Peyer's patch (tissue), 4 donors: Measurements from ENCODE around the gene CACNB2. TPM values are rescaled to one million over a fixed set of nuclear protein-coding genes. Genes with fewer than 3 reads are reported as not detected.
A peak's percentile ranks its signal among the peaks of the same experiment; 100 is the strongest.

Source experiments
- DNase-seq, 3 donors: peaks; one replicate each; pipeline ENCODE4 v3.0.0-alpha.2; 2017 to 2019
- H3K27ac ChIP-seq, 4 donors: fragments of 200-600 bp; sonication (generic); one replicate each; pipeline ENCODE4 v1.5.1; 2016 to 2019
- H3K27me3 ChIP-seq, 2 donors: fragments of 200-600 bp; sonication (generic); one replicate each; pipeline ENCODE4 v1.5.1; 2019
- H3K36me3 ChIP-seq, 3 donors: fragments of 200-600 bp; sonication (generic); one replicate each; pipeline ENCODE4 v1.5.1; 2016 to 2019
- H3K4me1 ChIP-seq, 4 donors: fragments of 200-600 bp; sonication (generic); one replicate each; pipeline ENCODE4 v1.5.1; 2016 to 2019
- H3K4me3 ChIP-seq, 4 donors: fragments of 200-600 bp; sonication (generic); 1 replicate in 3 of 4; 2 replicates in 1 of 4; pipeline ENCODE4 v1.5.1; 2016 to 2019; ENCODE audit warnings: mild to moderate bottlenecking in 1 of 4
- H3K9me3 ChIP-seq, 4 donors: fragments of 200-600 bp; sonication (generic); one replicate each; pipeline ENCODE4 v1.5.1; 2016 to 2019; ENCODE audit warnings: mild to moderate bottlenecking in 1 of 4
- POLR2A ChIP-seq, 2 donors: fragments of 450-650 bp; IDR thresholded peaks; one replicate each; pipeline ENCODE4 v1.5.1; 2017; ENCODE audit warnings: antibody characterized with exemption in 2 of 2, mild to moderate bottlenecking in 2 of 2, moderate library complexity in 2 of 2
- total RNA-seq, 4 donors: library from RNA; depleted of rRNA; stranded (reverse); fragments of >200 nt; gene quantifications; one replicate each; pipeline ENCODE4 v1.1.0, GENCODE V29; 2016
- TF ChIP-seq, protein P1 (sequence below), 6 experiments: fragments of 450-650 bp in 4 of 6; fragments of 200-600 bp in 2 of 6; sonication (generic) in 1 of 6; IDR thresholded peaks; one replicate each; pipeline ENCODE4 v1.5.1; 2017 to 2019; ENCODE audit warnings: antibody characterized with exemption in 6 of 6, mild to moderate bottlenecking in 3 of 6, moderate library complexity in 1 of 6

The CACNB2 gene
- total RNA-seq, 4 donors from 2014 or later: 35.4 to 80.8 (median 48.2) TPM

DNA sequence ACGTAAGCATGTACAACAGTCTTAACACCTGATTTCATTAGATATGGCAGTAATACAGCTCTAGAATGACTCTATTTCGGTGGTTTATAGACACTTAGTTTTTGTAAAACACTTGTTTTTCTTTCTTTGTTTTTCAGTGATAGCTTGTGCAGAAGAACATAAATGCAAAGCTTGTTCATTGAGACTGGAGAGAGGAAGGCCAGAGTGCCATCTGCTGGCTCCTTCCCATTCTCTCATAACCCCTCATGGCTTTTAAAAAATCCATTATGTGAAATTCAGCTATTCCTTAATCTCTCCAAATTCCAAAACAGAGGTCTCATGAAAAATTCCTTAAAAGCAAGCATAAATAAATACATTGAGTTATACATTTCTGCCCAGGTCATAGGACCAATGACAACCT, 76.3 kb downstream of the CACNB2 start:
- Histone ChIP-seq H3K9me3 (no peaks in the 10 kb centered on the region), H3K4me3 (no peak overlapping the region), H3K27me3 (no peaks in the 10 kb centered on the region), H3K27ac (no peak overlapping the region), H3K36me3 (no peaks in the 10 kb centered on the region), H3K4me1 (no peaks in the 10 kb centered on the region)
- no peak for DNase-seq
- no peak for TF ChIP-seq POLR2A (IDR thresholded peaks at IDR 0.05)
- TF ChIP-seq, protein P1, sequence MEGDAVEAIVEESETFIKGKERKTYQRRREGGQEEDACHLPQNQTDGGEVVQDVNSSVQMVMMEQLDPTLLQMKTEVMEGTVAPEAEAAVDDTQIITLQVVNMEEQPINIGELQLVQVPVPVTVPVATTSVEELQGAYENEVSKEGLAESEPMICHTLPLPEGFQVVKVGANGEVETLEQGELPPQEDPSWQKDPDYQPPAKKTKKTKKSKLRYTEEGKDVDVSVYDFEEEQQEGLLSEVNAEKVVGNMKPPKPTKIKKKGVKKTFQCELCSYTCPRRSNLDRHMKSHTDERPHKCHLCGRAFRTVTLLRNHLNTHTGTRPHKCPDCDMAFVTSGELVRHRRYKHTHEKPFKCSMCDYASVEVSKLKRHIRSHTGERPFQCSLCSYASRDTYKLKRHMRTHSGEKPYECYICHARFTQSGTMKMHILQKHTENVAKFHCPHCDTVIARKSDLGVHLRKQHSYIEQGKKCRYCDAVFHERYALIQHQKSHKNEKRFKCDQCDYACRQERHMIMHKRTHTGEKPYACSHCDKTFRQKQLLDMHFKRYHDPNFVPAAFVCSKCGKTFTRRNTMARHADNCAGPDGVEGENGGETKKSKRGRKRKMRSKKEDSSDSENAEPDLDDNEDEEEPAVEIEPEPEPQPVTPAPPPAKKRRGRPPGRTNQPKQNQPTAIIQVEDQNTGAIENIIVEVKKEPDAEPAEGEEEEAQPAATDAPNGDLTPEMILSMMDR (IDR thresholded peaks at IDR 0.05): peak in 4 of 6 experiments; percentile 11 to 33 (median 22)

DNA sequence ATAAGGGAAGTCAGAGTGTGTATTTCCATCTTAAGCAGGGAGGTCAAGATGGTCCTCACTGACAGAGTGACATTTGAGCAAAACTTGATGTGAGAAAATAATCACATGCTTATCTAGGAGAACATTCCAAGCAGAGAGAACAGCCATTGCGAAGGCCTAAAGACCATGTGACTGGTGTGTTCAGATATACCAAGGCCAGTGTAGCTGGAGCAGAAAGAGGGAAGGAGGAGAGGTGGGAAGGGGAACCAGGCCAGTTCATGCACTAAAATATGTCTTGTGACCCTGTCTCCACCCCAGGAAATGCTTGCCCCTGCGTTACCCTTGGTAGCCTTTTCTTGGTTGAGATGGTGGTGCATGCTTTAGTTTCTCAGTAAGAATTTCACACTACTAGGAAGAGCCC, 77.4 kb downstream of the CACNB2 start:
- Histone ChIP-seq H3K27me3 (no peaks in the 10 kb centered on the region), H3K4me3 (no peak overlapping the region), H3K9me3 (no peaks in the 10 kb centered on the region), H3K4me1 (no peaks in the 10 kb centered on the region), H3K27ac (no peak overlapping the region), H3K36me3 (no peaks in the 10 kb centered on the region)
- DNase-seq: no peak
- TF ChIP-seq POLR2A (IDR thresholded peaks at IDR 0.05): no peak
- TF ChIP-seq, protein P1 (IDR thresholded peaks at IDR 0.05): no peak

DNA sequence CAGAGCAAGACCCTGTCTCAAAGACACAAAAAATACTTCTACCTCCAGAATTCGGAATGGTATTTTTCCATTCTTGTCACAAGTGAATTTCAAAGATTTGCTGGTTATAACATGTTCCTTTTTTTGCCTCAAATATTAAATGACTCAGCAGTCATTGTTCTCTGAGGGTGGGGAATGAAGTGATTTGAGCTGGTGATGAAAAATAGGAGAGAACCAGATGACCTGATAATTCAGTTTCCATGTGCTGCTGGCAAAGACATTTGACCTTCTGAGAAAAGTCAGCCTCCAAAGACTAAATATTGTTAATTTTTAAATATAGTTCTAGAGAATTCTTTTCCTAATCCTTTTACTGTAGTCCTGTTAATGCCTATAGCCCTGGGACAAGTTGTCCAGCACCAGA, 78.9 kb downstream of the CACNB2 start:
- DNase-seq: no peak
- TF ChIP-seq, protein P1 (IDR thresholded peaks at IDR 0.05): no peak
- TF ChIP-seq POLR2A (IDR thresholded peaks at IDR 0.05): no peak
- no peaks in the 10 kb centered on the region for H3K36me3 ChIP-seq
- no peaks in the 10 kb centered on the region for H3K27me3 ChIP-seq
- no peak overlapping the region for H3K4me3 ChIP-seq
- H3K9me3 ChIP-seq: no peaks in the 10 kb centered on the region
- H3K4me1 ChIP-seq: no peaks in the 10 kb centered on the region
- no peak overlapping the region for H3K27ac ChIP-seq

DNA sequence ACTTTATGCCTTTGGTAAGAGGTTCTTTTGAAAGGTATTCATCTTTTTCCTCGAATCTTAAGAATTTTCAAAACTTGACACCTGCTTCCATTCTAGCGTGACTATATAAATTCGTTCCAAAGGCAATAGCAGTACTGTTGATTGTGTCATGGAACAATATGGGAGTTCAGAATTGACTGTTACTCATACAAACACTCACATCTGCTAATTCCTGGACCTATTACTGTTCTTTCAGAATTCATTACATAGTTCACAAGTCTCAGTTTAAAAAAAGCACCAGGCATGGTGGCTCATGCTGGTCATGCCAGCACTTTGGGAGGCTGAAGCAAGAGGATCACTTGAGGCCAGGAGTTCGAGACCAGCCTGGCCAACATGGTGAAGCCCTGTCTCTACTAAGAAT, 80.9 kb downstream of the CACNB2 start:
- Histone ChIP-seq H3K36me3 (no peaks in the 10 kb centered on the region), H3K4me1 (no peaks in the 10 kb centered on the region)
- TF ChIP-seq, protein P1 (IDR thresholded peaks at IDR 0.05): no peak
- no peak for TF ChIP-seq POLR2A (IDR thresholded peaks at IDR 0.05)

DNA sequence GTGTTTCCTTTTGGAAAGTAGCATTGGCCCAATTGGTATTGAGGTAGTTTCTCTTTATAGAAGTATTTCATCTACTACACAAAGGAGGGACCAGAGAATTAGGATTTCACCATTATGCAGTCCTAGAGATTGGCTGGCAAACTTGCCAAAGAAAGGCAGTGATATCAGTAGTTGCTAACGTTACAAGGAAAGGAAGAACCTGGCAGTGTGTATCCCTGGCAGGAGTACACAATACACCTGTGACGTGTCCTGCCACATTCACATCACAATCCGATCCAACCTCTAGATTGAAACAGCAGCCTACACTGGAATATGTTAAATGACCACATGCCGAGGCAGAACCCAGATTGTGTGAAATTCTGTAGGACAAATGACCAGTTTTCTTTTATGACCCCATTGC, 81.7 kb downstream of the CACNB2 start:
- H3K27ac ChIP-seq: no peak overlapping the region
- no peak for DNase-seq
- no peaks in the 10 kb centered on the region for H3K4me1 ChIP-seq
- H3K27me3 ChIP-seq: no peaks in the 10 kb centered on the region
- TF ChIP-seq POLR2A (IDR thresholded peaks at IDR 0.05): no peak
- TF ChIP-seq, protein P1 (IDR thresholded peaks at IDR 0.05): no peak
- no peak overlapping the region for H3K4me3 ChIP-seq
- H3K9me3 ChIP-seq: no peaks in the 10 kb centered on the region
- no peaks in the 10 kb centered on the region for H3K36me3 ChIP-seq

More for the DNA sequence above, 80.9 kb downstream of the CACNB2 start:
- H3K27ac ChIP-seq: no peak overlapping the region
- no peak for DNase-seq
- no peaks in the 10 kb centered on the region for H3K9me3 ChIP-seq
- H3K4me3 ChIP-seq: no peak overlapping the region
- no peaks in the 10 kb centered on the region for H3K27me3 ChIP-seq

DNA sequence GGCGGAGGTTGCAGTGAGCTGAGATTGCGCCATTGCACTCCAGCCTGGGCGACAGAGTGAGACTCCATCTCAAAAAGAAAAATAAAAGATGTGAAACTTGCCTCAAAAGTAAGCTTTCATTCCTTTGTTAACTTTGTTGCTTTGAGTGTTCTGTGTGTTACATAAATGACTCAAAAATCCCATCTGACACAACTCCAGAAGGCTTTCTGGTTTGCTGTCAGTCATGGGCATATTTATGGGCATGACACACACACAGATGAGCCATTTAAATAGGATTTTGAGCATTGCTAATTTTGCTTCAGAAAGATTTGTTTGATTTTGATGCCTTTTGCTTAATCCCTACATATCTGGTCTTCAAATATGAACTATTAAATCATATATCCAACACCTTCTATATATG, 82.6 kb downstream of the CACNB2 start:
- TF ChIP-seq, protein P1 (IDR thresholded peaks at IDR 0.05): no peak
- TF ChIP-seq POLR2A (IDR thresholded peaks at IDR 0.05): no peak
- H3K27me3 ChIP-seq: no peaks in the 10 kb centered on the region
- no peaks in the 10 kb centered on the region for H3K4me1 ChIP-seq
- H3K27ac ChIP-seq: no peak overlapping the region
- no peak for DNase-seq
- no peaks in the 10 kb centered on the region for H3K9me3 ChIP-seq
- no peaks in the 10 kb centered on the region for H3K36me3 ChIP-seq
- H3K4me3 ChIP-seq: no peak overlapping the region
